SK-N-SH (cell line): Measurements from ENCODE around the gene KIAA0319L. TPM values are rescaled to one million over a fixed set of nuclear protein-coding genes. Genes with fewer than 3 reads are reported as not detected.

Experiments
- CTCF ChIA-PET: fragments of 300-600, 350-600 bp; formaldehyde crosslinking; extraction: SDS; loops from one replicate; lab custom pipeline; 2021; lab: Yijun Ruan, JAX
- POLR2A ChIA-PET: fragments of 350-600 bp; sonication (Branson Sonifier 250); formaldehyde crosslinking; extraction: SDS; loops from one replicate; lab custom pipeline; 2020; ENCODE audit warnings: antibody characterized with exemption, inconsistent platforms; lab: Yijun Ruan, JAX
- DNase-seq: peaks from one replicate; pipeline ENCODE4 v3.0.0; 2012
- H2AFZ ChIP-seq: fragments of 200-600 bp; sonication (generic); 2 replicates; pipeline ENCODE4 v1.8.1; 2016; ENCODE audit warnings: antibody characterized with exemption, mild to moderate bottlenecking, low read depth
- H3F3A ChIP-seq: fragments of 200-600 bp; sonication (generic); replicated peaks from 2 replicates; pipeline ENCODE3; 2016; ENCODE audit warnings: antibody characterized with exemption, mild to moderate bottlenecking; ENCODE audit not compliant: insufficient read depth
- H3K27ac ChIP-seq, 2 experiments: fragments of 200-500 bp in 1 of 2; fragments of 200-600 bp in 1 of 2; sonication (Bioruptor generic) in 1 of 2; sonication (generic), shearing (Covaris generic) in 1 of 2; 2 replicates each; pipeline versions ENCODE4 v1.5.1 to v1.6.1; 2014 to 2016; ENCODE audit warnings: low read depth in 2 of 2, inconsistent platforms in 1 of 2, low read length in 1 of 2, mild to moderate bottlenecking in 1 of 2, mixed read lengths in 1 of 2
- H3K27me3 ChIP-seq: fragments of 200-600 bp; sonication (generic), shearing (Covaris generic); 2 replicates; pipeline ENCODE4 v1.6.1; 2016; ENCODE audit warnings: mixed run types; ENCODE audit not compliant: insufficient read depth
- H3K36me3 ChIP-seq, 2 experiments: fragments of 200-500 bp in 1 of 2; fragments of 200-600 bp in 1 of 2; sonication (Bioruptor generic) in 1 of 2; sonication (generic) in 1 of 2; replicated peaks in 1 of 2; 2 replicates each; pipeline versions ENCODE3 to v1.5.1; 2014 to 2016; ENCODE audit warnings: low read length in 1 of 2, mild to moderate bottlenecking in 1 of 2; ENCODE audit not compliant: insufficient read depth in 2 of 2, control insufficient read depth in 1 of 2
- H3K4me1 ChIP-seq, 2 experiments: fragments of 200-500 bp in 1 of 2; fragments of 200-600 bp in 1 of 2; sonication (Bioruptor generic) in 1 of 2; sonication (generic), shearing (Covaris generic) in 1 of 2; 2 replicates each; pipeline versions ENCODE4 v1.5.1 to v1.6.1; 2014 to 2016; ENCODE audit warnings: low read depth in 1 of 2, low read length in 1 of 2, mixed run types in 1 of 2; ENCODE audit not compliant: insufficient read depth in 2 of 2, control insufficient read depth in 1 of 2
- H3K4me2 ChIP-seq: fragments of 200-600 bp; sonication (generic), shearing (Covaris generic); 2 replicates; pipeline ENCODE4 v1.6.1; 2017; ENCODE audit warnings: mixed run types
- H3K4me3 ChIP-seq, 2 experiments: fragments of 200-500 bp in 1 of 2; fragments of 200-600 bp in 1 of 2; sonication (Bioruptor generic) in 1 of 2; sonication (generic), shearing (Covaris generic) in 1 of 2; 2 replicates each; pipeline versions ENCODE4 v1.5.1 to v1.8.1; 2014 to 2016; ENCODE audit warnings: low read depth in 2 of 2, inconsistent platforms in 1 of 2, low read length in 1 of 2, mild to moderate bottlenecking in 1 of 2, mixed read lengths in 1 of 2, moderate library complexity in 1 of 2
- H3K79me2 ChIP-seq: fragments of 200-600 bp; sonication (generic); 2 replicates; pipeline ENCODE4 v1.8.1; 2017; ENCODE audit warnings: mild to moderate bottlenecking; ENCODE audit not compliant: insufficient read depth
- H3K9ac ChIP-seq: fragments of 200-600 bp; sonication (generic); 2 replicates; pipeline ENCODE4 v1.6.1; 2017; ENCODE audit warnings: mixed run types
- H3K9me2 ChIP-seq: fragments of 200-600 bp; sonication (generic); 2 replicates; pipeline ENCODE4 v1.6.1; 2017; ENCODE audit warnings: mixed run types
- H3K9me3 ChIP-seq: fragments of 200-600 bp; sonication (generic); 2 replicates; pipeline ENCODE4 v1.6.1; 2017; ENCODE audit warnings: mixed run types, mild to moderate bottlenecking, moderate library complexity
- H4K20me1 ChIP-seq: fragments of 200-600 bp; sonication (generic); 2 replicates; pipeline ENCODE4 v1.6.1; 2017; ENCODE audit warnings: mild to moderate bottlenecking, mixed run types; ENCODE audit not compliant: insufficient read depth
- CHD2 ChIP-seq: fragments of 150-350 bp; IDR thresholded peaks from 2 replicates; pipeline ENCODE4 v1.6.1; 2018; ENCODE audit warnings: low read length; ENCODE audit not compliant: partially characterized antibody
- CTCF ChIP-seq: fragments of 200-600 bp; sonication (generic); IDR thresholded peaks from 2 replicates; pipeline ENCODE4 v1.6.1; 2017; ENCODE audit warnings: antibody characterized with exemption, mild to moderate bottlenecking, moderate library complexity
- EZH2phosphoT487 ChIP-seq: fragments of 200-600 bp; sonication (generic); IDR thresholded peaks from 2 replicates; pipeline ENCODE4 v1.6.1; 2017; ENCODE audit warnings: low read depth, mixed run types, mild to moderate bottlenecking, antibody characterized with exemption, moderate library complexity, borderline replicate concordance
- GABPA ChIP-seq: IDR thresholded peaks from 2 replicates; pipeline ENCODE4 v1.4.0; 2012; ENCODE audit warnings: low read depth, mild to moderate bottlenecking
- GATA2 ChIP-seq: sonication (generic); formaldehyde crosslinking; IDR thresholded peaks from 2 replicates; pipeline ENCODE4 v1.5.0; 2020; ENCODE audit warnings: mild to moderate bottlenecking, missing genetic modification reagents
- JUND ChIP-seq: IDR thresholded peaks from 2 replicates; pipeline ENCODE4 v1.4.0; 2012
- MEF2A ChIP-seq: IDR thresholded peaks from 2 replicates; pipeline ENCODE4 v1.4.0; 2012; ENCODE audit warnings: low read depth, borderline replicate concordance
- PBX3 ChIP-seq: IDR thresholded peaks from 2 replicates; pipeline ENCODE4; 2012
- RFX5 ChIP-seq: IDR thresholded peaks from 2 replicates; pipeline ENCODE4 v1.6.1; 2012; ENCODE audit warnings: mild to moderate bottlenecking, improper control_type of control experiment, low read length
- SIN3A ChIP-seq: IDR thresholded peaks from 2 replicates; pipeline ENCODE4 v1.6.1; 2012; ENCODE audit warnings: low read depth, mild to moderate bottlenecking, low read length, moderate library complexity, borderline replicate concordance
- TAF1 ChIP-seq: IDR thresholded peaks from 2 replicates; pipeline ENCODE4 v1.6.1; 2012; ENCODE audit warnings: low read depth, mild to moderate bottlenecking, low read length, moderate library complexity, borderline replicate concordance
- TCF12 ChIP-seq: IDR thresholded peaks from 2 replicates; pipeline ENCODE4 v1.4.0; 2012
- TEAD4 ChIP-seq: IDR thresholded peaks from 2 replicates; pipeline ENCODE4 v1.4.0; 2012; ENCODE audit warnings: mild to moderate bottlenecking, borderline replicate concordance; ENCODE audit not compliant: insufficient read depth
- USF1 ChIP-seq: IDR thresholded peaks from 2 replicates; pipeline ENCODE4 v1.4.0; 2012; ENCODE audit warnings: low read depth, borderline replicate concordance
- USF2 ChIP-seq: fragments of 150-350 bp; IDR thresholded peaks from 2 replicates; pipeline ENCODE4 v1.6.1; 2017; ENCODE audit warnings: antibody characterized with exemption, low read length, low read depth, borderline replicate concordance
- YY1 ChIP-seq: IDR thresholded peaks from 2 replicates; pipeline ENCODE4 v1.4.0; 2012; ENCODE audit warnings: low read depth, mild to moderate bottlenecking
- ZBTB33 ChIP-seq: IDR thresholded peaks from 2 replicates; pipeline ENCODE4 v1.4.0; 2012; ENCODE audit warnings: low read depth, borderline replicate concordance
- WGBS: methylation state at CpG from one replicate; pipeline ENCODE4 v1.1.6; 2017; ENCODE audit warnings: low lambda C conversion rate; 5-methylcytosine and 5-hydroxymethylcytosine counted together
- polyA plus RNA-seq, 3 experiments: library from polyadenylated mRNA; depleted of rRNA; stranded (reverse); fragments of >200 nt; gene quantifications; 2 replicates each; pipeline ENCODE4 v1.2.3, GENCODE V29; 2012

Gene KIAA0319L
- polyA plus RNA-seq, 1 of the 3 experiments (the other 2 are of a cell fraction) = 51.9 TPM

GRCh38 chr1:35511305-35511704, 45.9 kb downstream of the KIAA0319L start:
- CTCF ChIA-PET = interaction anchor here (1.0 kb wide), 1 partner anchor 30 kb away, joined by 3 read pairs; no protein-coding TSS in a partner anchor
- Histone ChIP-seq H3K27ac (no peak overlapping the region), H3K9me2 (no peaks in the 10 kb centered on the region), H3K9me3 (peaks cover 7% of the 10 kb centered on the region; the same call in 1 of the 2 replicates), H3K79me2 (peaks cover 69% of the 10 kb centered on the region), H3K4me1 (peaks cover 8 to 24% of the 10 kb centered on the region in 2 experiments; a peak in 3 of 4 replicates), H3K27me3 (no peaks in the 10 kb centered on the region), H4K20me1 (peaks cover 15% of the 10 kb centered on the region), H3F3A (peaks cover 5% of the 10 kb centered on the region), H3K36me3 (peaks cover 4 to 5% of the 10 kb centered on the region in 2 experiments), H3K9ac (no peak overlapping the region), H3K4me2 (no peak overlapping the region), H2AFZ (no peak overlapping the region), H3K4me3 (no peak overlapping the region)
- no peak for TF ChIP-seq GATA2
- no peak for TF ChIP-seq YY1
- no peak for TF ChIP-seq RFX5
- no peak for TF ChIP-seq PBX3
- no peak for TF ChIP-seq TAF1
- no peak for TF ChIP-seq TCF12
- no peak for TF ChIP-seq CHD2
- TF ChIP-seq USF2 = no peak
- TF ChIP-seq USF1 = no peak
- TF ChIP-seq SIN3A = no peak
- TF ChIP-seq GABPA = no peak
- no peak for TF ChIP-seq EZH2phosphoT487
- TF ChIP-seq JUND = no peak
- TF ChIP-seq TEAD4 = no peak
- TF ChIP-seq MEF2A = no peak
- no peak for TF ChIP-seq ZBTB33
- no peak for TF ChIP-seq CTCF
- DNase-seq = no peak
- WGBS = 98% methylated on average over 2 of the region's 2 CpGs
- POLR2A ChIA-PET = no interaction called here
